ENCODE data around the gene STX8.

STX8 gene

GRCh38 chr17:9219631-9220397 is 355.8 kb downstream of the STX8 start:
- no peak for DNase-seq

DNA sequence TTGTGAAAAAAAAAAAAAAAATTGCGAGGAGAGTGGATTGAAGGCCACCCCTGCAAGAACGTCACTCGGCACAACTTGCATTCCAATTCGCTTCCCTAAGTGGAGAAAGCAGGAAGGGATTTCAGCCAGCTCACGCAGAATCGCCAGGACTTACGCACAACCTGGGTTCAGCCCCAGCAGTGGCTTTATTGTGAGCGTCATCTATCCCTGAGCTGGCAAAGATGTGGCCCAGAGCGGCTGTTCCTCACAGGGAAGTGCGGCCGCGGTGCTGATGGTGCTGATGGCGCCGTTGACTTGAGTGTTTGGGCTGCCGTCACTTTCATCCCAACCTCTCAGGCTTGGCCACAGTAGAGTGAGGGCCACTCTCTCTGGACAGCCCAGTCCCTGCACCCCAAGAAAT is 356.7 kb downstream of the STX8 start:
- no peak for DNase-seq

DNA sequence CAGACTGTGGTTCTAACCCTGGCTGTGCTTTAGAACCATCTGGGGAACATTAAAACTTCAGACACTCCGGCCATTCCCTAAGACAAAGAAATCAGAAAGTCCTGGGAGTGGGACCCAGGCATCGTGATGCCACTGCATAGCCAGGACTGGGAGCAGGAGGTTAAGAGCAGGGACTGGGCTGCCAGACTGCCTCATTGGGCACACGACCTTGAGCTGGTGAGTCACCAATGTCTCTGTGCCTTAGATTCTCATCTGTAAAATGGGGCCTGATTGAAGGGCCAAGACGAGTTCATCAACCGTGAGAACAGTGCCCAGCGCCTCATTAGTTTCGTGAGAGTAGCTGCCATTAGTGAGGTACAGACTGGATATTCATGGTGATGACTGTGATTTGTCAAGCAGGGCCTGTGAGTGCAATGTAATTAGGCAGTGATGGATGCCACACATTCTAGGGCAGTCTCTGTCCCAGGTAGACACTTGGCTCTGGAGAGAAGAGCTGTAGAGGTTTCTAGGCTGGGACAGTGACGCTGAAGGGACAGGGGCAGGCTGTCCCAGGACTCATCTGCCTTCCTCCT is 357.5 kb downstream of the STX8 start:
- no peak for DNase-seq

- no peak for DNase-seq
Measured at GRCh38 chr17:9217151-9218056, 358.2 kb downstream of the STX8 start.

GRCh38 chr17:9215465-9215864 is 360.2 kb downstream of the STX8 start:
- no peak for DNase-seq

DNA sequence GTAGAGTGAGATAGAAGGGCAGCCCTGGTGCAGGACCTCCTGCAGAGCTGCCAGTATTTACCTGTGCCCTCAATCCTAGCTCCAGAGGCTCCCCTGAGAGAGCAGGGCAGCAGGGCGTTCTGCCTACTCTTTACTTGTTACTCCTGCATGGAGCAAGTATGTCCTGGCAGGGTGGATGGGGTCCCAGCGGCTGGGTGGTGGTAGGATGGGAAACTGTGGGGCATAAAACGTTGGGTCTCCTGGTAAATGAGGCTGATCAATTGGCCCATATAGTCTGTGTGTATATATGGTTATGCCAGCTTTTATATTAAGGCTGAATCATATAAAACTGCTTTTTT is 362.3 kb downstream of the STX8 start:
- DNase-seq: no peak

GRCh38 chr17:9212376-9213302 is 363.0 kb downstream of the STX8 start:
- no peak for DNase-seq

GRCh38 chr17:9211133-9211765 is 364.4 kb downstream of the STX8 start:
- DNase-seq: no peak

GRCh38 chr17:9209781-9210370 is 365.7 kb downstream of the STX8 start:
- no peak for DNase-seq

GRCh38 chr17:9209347-9209746 is 366.3 kb downstream of the STX8 start:
- no peak for DNase-seq

DNA sequence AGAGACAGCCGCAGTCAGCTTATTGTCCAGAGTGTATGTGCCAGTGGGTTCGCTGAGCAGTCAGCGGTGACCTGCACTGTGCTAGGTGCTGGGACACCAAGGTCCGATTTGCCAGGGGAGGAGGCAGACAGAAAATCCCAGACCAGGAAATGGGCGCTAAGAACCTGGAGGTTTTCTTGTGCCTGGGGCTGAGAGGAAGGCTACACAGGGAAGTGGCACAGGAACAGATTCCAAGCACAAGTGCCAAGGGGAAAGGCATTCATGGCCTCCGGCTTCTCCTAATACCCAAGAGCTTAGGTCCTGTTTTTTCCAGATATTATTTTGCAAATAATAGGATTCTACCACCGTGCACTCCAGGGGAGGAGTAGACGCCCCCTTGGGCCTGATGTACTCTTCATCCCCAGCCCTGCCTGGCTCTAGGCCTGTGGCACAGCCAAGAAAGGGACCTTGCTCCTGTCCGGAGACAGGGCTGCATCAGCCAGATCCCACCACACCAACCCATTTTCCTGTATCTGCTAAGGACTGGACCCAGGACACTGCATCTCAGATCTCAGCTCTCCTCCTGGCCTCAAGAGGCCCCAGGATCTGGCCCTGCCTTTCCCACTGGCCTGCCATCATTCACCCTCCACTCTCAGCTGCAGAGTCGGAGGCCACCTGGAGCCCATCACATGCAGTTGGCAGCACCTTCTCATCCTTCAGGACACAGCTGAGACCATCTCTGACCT is 367.1 kb downstream of the STX8 start:
- no peak for DNase-seq

GRCh38 chr17:9206741-9207332 is 368.8 kb downstream of the STX8 start:
- DNase-seq: no peak

DNA sequence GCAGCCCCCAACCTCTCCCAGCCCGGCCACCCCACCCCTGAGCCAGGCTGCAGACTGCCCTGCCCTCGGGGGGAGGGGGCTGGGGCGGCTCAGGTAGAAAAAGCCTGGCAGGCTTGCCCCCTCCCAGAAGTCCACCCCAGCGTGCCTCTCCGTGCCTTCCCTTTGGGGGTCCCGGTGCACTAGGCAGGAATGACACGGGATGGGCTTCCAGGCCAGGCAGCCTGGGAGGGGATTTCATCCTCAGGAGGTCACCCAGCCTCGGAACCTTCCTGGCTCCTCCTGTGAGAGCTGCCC is 369.3 kb downstream of the STX8 start:
- DNase-seq: no peak

- DNase-seq: no peak
Measured at GRCh38 chr17:9205520-9206409, 369.9 kb downstream of the STX8 start.

DNA sequence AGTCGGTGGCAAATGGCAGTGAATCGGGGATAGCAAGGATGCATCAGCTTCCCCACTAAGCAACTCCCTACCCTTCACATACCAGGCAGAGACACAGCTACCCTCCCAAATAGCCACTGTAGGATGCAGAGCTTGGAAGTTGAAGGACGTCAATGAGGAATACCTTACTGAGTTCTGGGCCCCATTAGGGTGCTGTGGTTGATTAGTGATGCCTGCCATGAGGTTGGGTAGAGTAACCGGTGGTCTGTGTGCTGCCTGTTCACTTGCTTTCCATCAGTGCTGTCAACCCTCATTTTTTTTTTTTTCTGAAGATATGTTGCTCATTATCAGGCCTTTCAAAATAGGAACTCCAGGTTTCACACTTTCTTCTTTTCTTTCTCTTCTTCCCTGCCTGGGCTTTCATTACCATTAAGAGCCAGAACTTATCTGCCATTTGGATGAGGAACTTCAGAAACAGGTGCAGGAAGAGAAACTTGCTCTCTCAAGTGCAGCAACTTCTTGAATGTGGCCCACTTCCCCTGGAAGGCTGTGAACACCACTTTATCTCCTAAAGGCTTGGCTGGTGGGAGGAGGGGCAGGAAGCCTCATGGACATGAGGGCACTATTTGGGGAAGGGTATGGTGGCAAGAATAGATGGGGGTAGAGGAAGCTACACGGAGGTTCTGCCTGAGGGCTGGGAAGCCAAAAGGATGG is 370.8 kb downstream of the STX8 start:
- DNase-seq: no peak

- no peak for DNase-seq
Measured at GRCh38 chr17:9203771-9204425, 371.7 kb downstream of the STX8 start.

DNA sequence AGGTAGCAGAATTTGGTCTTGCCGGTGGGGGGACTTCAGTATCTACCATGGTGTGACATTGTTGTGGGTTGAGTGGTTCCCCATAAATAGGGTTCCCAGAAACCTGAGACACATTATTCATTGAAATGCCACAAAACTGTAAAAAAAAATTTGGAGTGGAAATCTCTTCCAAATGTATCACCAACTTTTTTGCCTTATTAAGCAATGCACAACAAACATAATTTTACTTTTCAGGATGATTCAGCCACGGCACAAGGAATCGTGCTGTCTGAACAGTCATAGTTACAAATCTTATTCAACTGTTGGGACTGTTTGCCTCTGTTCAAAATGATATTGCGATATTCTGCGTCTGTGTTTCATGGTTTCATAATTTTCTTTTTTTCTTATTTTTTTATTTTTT is 373.1 kb downstream of the STX8 start:
- no peak for DNase-seq

GRCh38 chr17:9200699-9201359 is 374.8 kb downstream of the STX8 start:
- no peak for DNase-seq
